Liver (tissue), 9 donors: Measurements from ENCODE around the gene CDO1. TPM values are rescaled to one million over a fixed set of nuclear protein-coding genes. Genes with fewer than 3 reads are reported as not detected.

Experiments
- DNase-seq: peaks from one replicate; pipeline ENCODE4 v3.0.0-alpha.2; 2017; ENCODE audit warnings: low spot score
- H3K27ac ChIP-seq, 2 donors: one replicate each; pipeline ENCODE4 v1.7.0; 2013; ENCODE audit warnings: inconsistent platforms in 2 of 2, low read length in 2 of 2, control low read depth in 1 of 2, low read depth in 1 of 2, mild to moderate bottlenecking in 1 of 2
- H3K27me3 ChIP-seq, 4 donors: one replicate each; pipeline versions ENCODE4 v1.6.1 to v1.7.0; 2013; ENCODE audit warnings: low read length in 3 of 4, inconsistent platforms in 1 of 4, mild to moderate bottlenecking in 1 of 4, moderate library complexity in 1 of 4; ENCODE audit not compliant: control insufficient read depth in 4 of 4, insufficient read depth in 4 of 4
- H3K36me3 ChIP-seq, 4 donors: one replicate each; pipeline versions ENCODE4 v1.6.1 to v1.7.0; 2013; ENCODE audit warnings: low read length in 3 of 4, mild to moderate bottlenecking in 3 of 4, low read depth in 1 of 4, moderate library complexity in 1 of 4; ENCODE audit not compliant: control insufficient read depth in 4 of 4, insufficient read depth in 3 of 4
- H3K4me1 ChIP-seq, 4 donors: one replicate each; pipeline versions ENCODE4 v1.6.1 to v1.7.0; 2013; ENCODE audit warnings: low read length in 3 of 4, mild to moderate bottlenecking in 3 of 4, moderate library complexity in 1 of 4; ENCODE audit not compliant: control insufficient read depth in 4 of 4, insufficient read depth in 4 of 4
- H3K4me3 ChIP-seq, 3 donors: one replicate each; pipeline versions ENCODE4 v1.6.1 to v1.7.0; 2013; ENCODE audit warnings: low read length in 3 of 3, control low read depth in 1 of 3, low read depth in 1 of 3, mild to moderate bottlenecking in 1 of 3
- H3K9ac ChIP-seq, 2 donors: one replicate each; pipeline ENCODE4 v1.7.0; 2013; ENCODE audit warnings: low read length in 2 of 2, mild to moderate bottlenecking in 2 of 2, moderate library complexity in 2 of 2, control low read depth in 1 of 2, low read depth in 1 of 2
- H3K9me3 ChIP-seq, 4 donors: one replicate each; pipeline versions ENCODE4 v1.6.1 to v1.7.0; 2013; ENCODE audit warnings: low read length in 3 of 4; ENCODE audit not compliant: control insufficient read depth in 4 of 4
- FOXA2 ChIP-seq: IDR thresholded peaks from 2 replicates; pipeline ENCODE4 v1.6.1; 2016; ENCODE audit warnings: antibody characterized with exemption
- HNF4A ChIP-seq, 2 donors: conservative IDR thresholded peaks; 2 replicates each; pipeline ENCODE4 v1.6.1; 2016; ENCODE audit warnings: antibody characterized with exemption in 2 of 2, mild to moderate bottlenecking in 2 of 2
- HNF4G ChIP-seq: IDR thresholded peaks from 2 replicates; pipeline ENCODE4 v1.6.1; 2016; ENCODE audit warnings: antibody characterized with exemption
- SP1 ChIP-seq: IDR thresholded peaks from 2 replicates; pipeline ENCODE4 v1.6.1; 2018; ENCODE audit warnings: antibody characterized with exemption, mild to moderate bottlenecking
- TAF1 ChIP-seq: conservative IDR thresholded peaks from 2 replicates; pipeline ENCODE4 v1.6.1; 2016; ENCODE audit warnings: antibody characterized with exemption, mild to moderate bottlenecking
- YY1 ChIP-seq: IDR thresholded peaks from 2 replicates; pipeline ENCODE4 v1.6.1; 2016; ENCODE audit warnings: antibody characterized with exemption, mild to moderate bottlenecking
- WGBS: extraction: QIAGEN DNeasy Blood & Tissue Kit; methylation state at CpG from one replicate; pipeline ENCODE4 v1.1.7; 2013; 5-methylcytosine and 5-hydroxymethylcytosine counted together
- polyA plus RNA-seq, 2 donors: library from polyadenylated mRNA; stranded (reverse) in 1 of 2; unstranded in 1 of 2; fragments of 200-250 nt in 1 of 2; fragments of >200 nt in 1 of 2; fragmentation: Nextera tagmentation in 1 of 2; extraction: Ambion mirVana in 1 of 2; gene quantifications; one replicate each; pipeline versions ENCODE4 v1.2.1 to v1.2.3, GENCODE V29; 2013 to 2015
- total RNA-seq, 2 donors: library from RNA; depleted of rRNA; stranded (reverse); fragments of >200 nt; gene quantifications; one replicate each; pipeline ENCODE4 v1.2.3, GENCODE V29; 2014
- TF ChIP-seq, protein P1 (sequence below): IDR thresholded peaks from 2 replicates; pipeline ENCODE4 v1.6.1; 2016; ENCODE audit warnings: antibody characterized with exemption
- TF ChIP-seq, protein P2 (sequence below): fragments of 150-350 bp; IDR thresholded peaks from 2 replicates; pipeline ENCODE4 v1.5.1; 2017; ENCODE audit warnings: improper control_type of control experiment, low read depth, low read length; ENCODE audit not compliant: missing input control
- donor health status: healthy.
- donor health status: healthy.
- donor health status: healthy.
- donor health status: healthy.
- donor health status: healthy.

CDO1 gene
- total and polyA plus RNA-seq, 4 donors: 106 to 472 (median 241) TPM

GRCh38 chr5:115843444-115844130 is 27.1 kb upstream of the CDO1 start:
- no peaks in the 10 kb centered on the region for H3K36me3 ChIP-seq
- no peaks in the 10 kb centered on the region for H3K9me3 ChIP-seq
- DNase-seq: no peak
- no peak for TF ChIP-seq FOXA2
- TF ChIP-seq SP1: no peak
- peak overlapping the region; percentile 23 to 98 for H3K9ac ChIP-seq
- H3K4me3 ChIP-seq: peak overlapping the region in 1 of 3 donors; percentile 100
- H3K27ac ChIP-seq: no peak overlapping the region
- 71% methylated on average over 6 of the region's 6 CpGs for WGBS
- H3K27me3 ChIP-seq: no peaks in the 10 kb centered on the region
- peaks cover 0 to 40% (median 28%) of the 10 kb centered on the region in 4 donors for H3K4me1 ChIP-seq

DNA sequence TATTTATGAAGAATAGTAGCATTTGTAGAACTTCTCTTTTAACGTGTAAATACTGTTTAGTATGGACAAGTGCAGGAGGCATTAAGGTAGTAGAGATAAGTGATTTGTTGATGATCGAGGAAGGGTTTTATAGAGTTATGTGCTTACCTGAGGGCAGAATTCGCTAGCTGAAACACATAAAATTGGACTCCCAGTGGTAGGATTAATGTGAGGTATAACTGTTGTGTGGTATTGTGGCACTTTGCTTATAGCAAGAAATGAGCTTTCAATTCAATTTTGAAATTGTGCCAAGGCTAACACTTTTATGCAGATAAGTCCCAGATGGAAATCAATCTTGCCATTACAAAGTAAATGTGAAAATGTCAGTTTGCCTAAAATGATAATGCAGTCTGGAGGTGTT is 26.5 kb upstream of the CDO1 start:
- DNase-seq: no peak
- Histone ChIP-seq H3K4me1 (peaks cover 0 to 44% (median 32%) of the 10 kb centered on the region in 4 donors), H3K27ac (peak overlapping the region; percentile 88 to 93), H3K9ac (peak overlapping the region; percentile 23 to 98), H3K27me3 (no peaks in the 10 kb centered on the region), H3K4me3 (peak overlapping the region; percentile 72 to 100 (median 73)), H3K9me3 (no peaks in the 10 kb centered on the region), H3K36me3 (no peaks in the 10 kb centered on the region)
- TF ChIP-seq SP1 (no peak), HNF4A (conservative IDR thresholded peaks at IDR 0.05) (no peak)
- TF ChIP-seq, protein P1, sequence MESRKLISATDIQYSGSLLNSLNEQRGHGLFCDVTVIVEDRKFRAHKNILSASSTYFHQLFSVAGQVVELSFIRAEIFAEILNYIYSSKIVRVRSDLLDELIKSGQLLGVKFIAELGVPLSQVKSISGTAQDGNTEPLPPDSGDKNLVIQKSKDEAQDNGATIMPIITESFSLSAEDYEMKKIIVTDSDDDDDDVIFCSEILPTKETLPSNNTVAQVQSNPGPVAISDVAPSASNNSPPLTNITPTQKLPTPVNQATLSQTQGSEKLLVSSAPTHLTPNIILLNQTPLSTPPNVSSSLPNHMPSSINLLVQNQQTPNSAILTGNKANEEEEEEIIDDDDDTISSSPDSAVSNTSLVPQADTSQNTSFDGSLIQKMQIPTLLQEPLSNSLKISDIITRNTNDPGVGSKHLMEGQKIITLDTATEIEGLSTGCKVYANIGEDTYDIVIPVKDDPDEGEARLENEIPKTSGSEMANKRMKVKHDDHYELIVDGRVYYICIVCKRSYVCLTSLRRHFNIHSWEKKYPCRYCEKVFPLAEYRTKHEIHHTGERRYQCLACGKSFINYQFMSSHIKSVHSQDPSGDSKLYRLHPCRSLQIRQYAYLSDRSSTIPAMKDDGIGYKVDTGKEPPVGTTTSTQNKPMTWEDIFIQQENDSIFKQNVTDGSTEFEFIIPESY: no peak
- WGBS: 5% methylated on average over 3 of the region's 3 CpGs

- no peaks in the 10 kb centered on the region for H3K9me3 ChIP-seq
- peak overlapping the region; percentile 88 to 93 for H3K27ac ChIP-seq
- peaks cover 0 to 2% (median 1%) of the 10 kb centered on the region in 4 donors for H3K36me3 ChIP-seq
- TF ChIP-seq HNF4G (no peak), YY1 (no peak)
- under 1% methylated on average over 68 of the region's 68 CpGs for WGBS
- H3K27me3 ChIP-seq: no peaks in the 10 kb centered on the region
- H3K9ac ChIP-seq: peak overlapping the region; percentile 23 to 98
- DNase-seq: no peak
- H3K4me1 ChIP-seq: peaks cover 0 to 44% (median 31%) of the 10 kb centered on the region in 4 donors
- peak overlapping the region; percentile 72 to 100 (median 73) for H3K4me3 ChIP-seq
These were observed 25.9 kb upstream of the CDO1 start for GRCh38 chr5:115842089-115842935.

- Histone ChIP-seq H3K4me1 (peaks cover 0 to 44% (median 31%) of the 10 kb centered on the region in 4 donors), H3K27me3 (no peaks in the 10 kb centered on the region), H3K4me3 (peak within 1 kb of the TSS; percentile 73 to 100 (median 73)), H3K36me3 (peaks cover 0 to 10% (median 6%) of the 10 kb centered on the region in 4 donors), H3K9ac (peak within 1 kb of the TSS; percentile 79 to 98), H3K9me3 (no peaks in the 10 kb centered on the region), H3K27ac (peak within 1 kb of the TSS; percentile 88 to 93)
- peak; percentile 94 for DNase-seq
- WGBS: 10% methylated on average over 65 of the region's 65 CpGs
- peak; percentile 98 for TF ChIP-seq TAF1
- TF ChIP-seq, protein P2, sequence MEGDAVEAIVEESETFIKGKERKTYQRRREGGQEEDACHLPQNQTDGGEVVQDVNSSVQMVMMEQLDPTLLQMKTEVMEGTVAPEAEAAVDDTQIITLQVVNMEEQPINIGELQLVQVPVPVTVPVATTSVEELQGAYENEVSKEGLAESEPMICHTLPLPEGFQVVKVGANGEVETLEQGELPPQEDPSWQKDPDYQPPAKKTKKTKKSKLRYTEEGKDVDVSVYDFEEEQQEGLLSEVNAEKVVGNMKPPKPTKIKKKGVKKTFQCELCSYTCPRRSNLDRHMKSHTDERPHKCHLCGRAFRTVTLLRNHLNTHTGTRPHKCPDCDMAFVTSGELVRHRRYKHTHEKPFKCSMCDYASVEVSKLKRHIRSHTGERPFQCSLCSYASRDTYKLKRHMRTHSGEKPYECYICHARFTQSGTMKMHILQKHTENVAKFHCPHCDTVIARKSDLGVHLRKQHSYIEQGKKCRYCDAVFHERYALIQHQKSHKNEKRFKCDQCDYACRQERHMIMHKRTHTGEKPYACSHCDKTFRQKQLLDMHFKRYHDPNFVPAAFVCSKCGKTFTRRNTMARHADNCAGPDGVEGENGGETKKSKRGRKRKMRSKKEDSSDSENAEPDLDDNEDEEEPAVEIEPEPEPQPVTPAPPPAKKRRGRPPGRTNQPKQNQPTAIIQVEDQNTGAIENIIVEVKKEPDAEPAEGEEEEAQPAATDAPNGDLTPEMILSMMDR: no peak
- TF ChIP-seq SP1: peak; percentile 52
- TF ChIP-seq, protein P1: peak; percentile 62
- TF ChIP-seq YY1: peak; percentile 100
These were observed 25.1 kb upstream of the CDO1 start, which contains the start of the genes AP3S1 and ATG12 for GRCh38 chr5:115841382-115842088. AP3S1 (plus strand) TSS chr5:115841935; CDS start chr5:115842038, 103 bp downstream. ATG12 (minus strand) TSS chr5:115841565; CDS start chr5:115841552, 13 bp downstream.
